ENCODE data around the gene PSME3IP1. TPM values are rescaled to one million over a fixed set of nuclear protein-coding genes. Genes with fewer than 3 reads are reported as not detected.

The PSME3IP1 gene
- total RNA-seq, 1 donor from 2014 or later: 79.8 TPM

DNA sequence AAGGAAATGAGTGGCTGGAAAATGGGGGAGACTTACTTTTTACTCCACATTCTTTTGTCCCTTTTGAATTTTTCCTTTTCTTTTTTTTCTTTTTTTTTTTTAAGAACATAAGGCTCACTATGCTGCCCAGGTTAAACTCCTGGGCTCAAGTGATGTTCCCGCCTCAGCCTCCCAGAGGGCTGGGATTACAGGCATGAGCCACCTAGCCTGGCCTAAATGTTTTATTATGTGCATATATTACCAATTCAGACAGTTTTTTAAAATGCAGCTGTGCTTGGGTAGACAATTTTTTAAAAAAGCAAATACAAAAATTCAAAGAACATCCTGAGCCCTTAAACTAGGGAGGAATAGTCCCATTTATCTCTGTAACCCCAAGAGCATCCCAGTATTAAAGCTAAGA lies 28.3 kb downstream of the PSME3IP1 start:
- peaks cover 10% of the 10 kb centered on the region for H3K4me1 ChIP-seq
- DNase-seq: no peak
- no peak overlapping the region for H3K27ac ChIP-seq
- no peak for ATAC-seq
- TF ChIP-seq, protein P1, sequence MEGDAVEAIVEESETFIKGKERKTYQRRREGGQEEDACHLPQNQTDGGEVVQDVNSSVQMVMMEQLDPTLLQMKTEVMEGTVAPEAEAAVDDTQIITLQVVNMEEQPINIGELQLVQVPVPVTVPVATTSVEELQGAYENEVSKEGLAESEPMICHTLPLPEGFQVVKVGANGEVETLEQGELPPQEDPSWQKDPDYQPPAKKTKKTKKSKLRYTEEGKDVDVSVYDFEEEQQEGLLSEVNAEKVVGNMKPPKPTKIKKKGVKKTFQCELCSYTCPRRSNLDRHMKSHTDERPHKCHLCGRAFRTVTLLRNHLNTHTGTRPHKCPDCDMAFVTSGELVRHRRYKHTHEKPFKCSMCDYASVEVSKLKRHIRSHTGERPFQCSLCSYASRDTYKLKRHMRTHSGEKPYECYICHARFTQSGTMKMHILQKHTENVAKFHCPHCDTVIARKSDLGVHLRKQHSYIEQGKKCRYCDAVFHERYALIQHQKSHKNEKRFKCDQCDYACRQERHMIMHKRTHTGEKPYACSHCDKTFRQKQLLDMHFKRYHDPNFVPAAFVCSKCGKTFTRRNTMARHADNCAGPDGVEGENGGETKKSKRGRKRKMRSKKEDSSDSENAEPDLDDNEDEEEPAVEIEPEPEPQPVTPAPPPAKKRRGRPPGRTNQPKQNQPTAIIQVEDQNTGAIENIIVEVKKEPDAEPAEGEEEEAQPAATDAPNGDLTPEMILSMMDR (IDR thresholded peaks at IDR 0.05): no peak
- no peak overlapping the region for H3K4me3 ChIP-seq
- no peaks in the 10 kb centered on the region for H3K9me3 ChIP-seq
- no peaks in the 10 kb centered on the region for H3K27me3 ChIP-seq (ENCODE audit: low read depth)
- intact Hi-C loops (cut with DNase I): no loop called here
- H3K36me3 ChIP-seq: peaks cover 96% of the 10 kb centered on the region

DNA sequence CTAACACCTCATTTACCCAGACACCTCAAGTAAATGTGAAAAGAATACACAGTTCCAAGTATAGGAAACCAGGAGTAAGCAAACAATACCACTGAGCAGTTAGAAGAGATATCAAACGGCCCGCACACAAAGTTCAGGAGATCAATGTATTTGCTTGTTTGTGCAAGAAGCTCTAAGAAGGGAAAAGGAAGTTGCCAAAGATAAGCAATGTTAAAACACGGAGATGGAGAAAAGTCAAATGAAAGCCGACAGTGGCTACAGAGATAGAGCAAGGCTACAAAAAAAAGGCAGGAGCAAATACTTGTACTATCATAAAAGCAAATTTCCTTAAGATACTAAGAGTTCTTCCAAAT lies 29.5 kb downstream of the PSME3IP1 start:
- intact Hi-C loops (cut with DNase I): no loop called here

DNA sequence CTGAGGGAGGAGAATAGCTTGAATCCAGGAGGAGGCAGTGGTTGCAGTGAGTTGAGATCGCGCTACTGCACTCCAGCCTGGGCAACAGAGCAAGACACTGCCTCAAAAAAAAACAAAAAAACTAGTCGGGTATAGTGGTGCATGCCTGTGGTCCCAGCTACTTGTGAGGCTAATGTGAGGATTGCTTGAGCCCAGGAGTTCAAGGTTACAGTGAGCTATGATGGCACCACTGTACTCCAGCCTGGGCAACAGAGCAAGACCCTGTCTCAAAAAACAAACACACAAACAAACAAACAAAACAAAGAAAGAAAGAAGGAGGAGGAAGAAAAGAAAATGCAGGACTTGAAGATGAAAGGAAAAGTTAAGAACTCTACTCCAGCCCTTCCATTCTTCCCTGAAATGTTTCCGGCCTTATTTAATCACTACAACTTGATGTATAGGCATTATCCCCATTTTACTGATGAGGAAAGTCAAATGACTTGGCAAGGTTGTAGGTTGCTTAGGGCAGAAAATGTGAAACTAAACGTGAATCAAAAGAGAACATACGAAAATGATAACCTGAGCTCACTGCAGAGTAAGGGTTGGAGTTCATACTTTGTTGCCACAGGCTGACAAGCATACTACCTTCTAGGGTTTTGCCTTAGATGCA lies 30.0 kb downstream of the PSME3IP1 start:
- intact Hi-C loops (cut with DNase I): no loop called here
- ATAC-seq: no peak
- H3K36me3 ChIP-seq: peaks cover 88% of the 10 kb centered on the region

More for the DNA sequence above, 29.5 kb downstream of the PSME3IP1 start:
- no peak for DNase-seq
- peaks cover 13% of the 10 kb centered on the region for H3K4me1 ChIP-seq
- TF ChIP-seq, protein P1 (IDR thresholded peaks at IDR 0.05): no peak
- no peak for ATAC-seq
- H3K4me3 ChIP-seq: no peak overlapping the region
- H3K36me3 ChIP-seq: peaks cover 93% of the 10 kb centered on the region
- H3K27ac ChIP-seq: no peak overlapping the region
- no peaks in the 10 kb centered on the region for H3K9me3 ChIP-seq
- no peaks in the 10 kb centered on the region for H3K27me3 ChIP-seq (ENCODE audit: low read depth)

GRCh38 chr16:57153841-57154240 lies 32.0 kb downstream of the PSME3IP1 start:
- TF ChIP-seq, protein P1 (IDR thresholded peaks at IDR 0.05): no peak
- peaks cover 70% of the 10 kb centered on the region for H3K36me3 ChIP-seq
- intact Hi-C loops (cut with DNase I): no loop called here

More for the DNA sequence above, 30.0 kb downstream of the PSME3IP1 start:
- no peaks in the 10 kb centered on the region for H3K9me3 ChIP-seq
- no peak for DNase-seq
- H3K27ac ChIP-seq: no peak overlapping the region
- no peaks in the 10 kb centered on the region for H3K27me3 ChIP-seq (ENCODE audit: low read depth)
- TF ChIP-seq, protein P1 (IDR thresholded peaks at IDR 0.05): no peak
- no peak overlapping the region for H3K4me3 ChIP-seq
- H3K4me1 ChIP-seq: peaks cover 16% of the 10 kb centered on the region

DNA sequence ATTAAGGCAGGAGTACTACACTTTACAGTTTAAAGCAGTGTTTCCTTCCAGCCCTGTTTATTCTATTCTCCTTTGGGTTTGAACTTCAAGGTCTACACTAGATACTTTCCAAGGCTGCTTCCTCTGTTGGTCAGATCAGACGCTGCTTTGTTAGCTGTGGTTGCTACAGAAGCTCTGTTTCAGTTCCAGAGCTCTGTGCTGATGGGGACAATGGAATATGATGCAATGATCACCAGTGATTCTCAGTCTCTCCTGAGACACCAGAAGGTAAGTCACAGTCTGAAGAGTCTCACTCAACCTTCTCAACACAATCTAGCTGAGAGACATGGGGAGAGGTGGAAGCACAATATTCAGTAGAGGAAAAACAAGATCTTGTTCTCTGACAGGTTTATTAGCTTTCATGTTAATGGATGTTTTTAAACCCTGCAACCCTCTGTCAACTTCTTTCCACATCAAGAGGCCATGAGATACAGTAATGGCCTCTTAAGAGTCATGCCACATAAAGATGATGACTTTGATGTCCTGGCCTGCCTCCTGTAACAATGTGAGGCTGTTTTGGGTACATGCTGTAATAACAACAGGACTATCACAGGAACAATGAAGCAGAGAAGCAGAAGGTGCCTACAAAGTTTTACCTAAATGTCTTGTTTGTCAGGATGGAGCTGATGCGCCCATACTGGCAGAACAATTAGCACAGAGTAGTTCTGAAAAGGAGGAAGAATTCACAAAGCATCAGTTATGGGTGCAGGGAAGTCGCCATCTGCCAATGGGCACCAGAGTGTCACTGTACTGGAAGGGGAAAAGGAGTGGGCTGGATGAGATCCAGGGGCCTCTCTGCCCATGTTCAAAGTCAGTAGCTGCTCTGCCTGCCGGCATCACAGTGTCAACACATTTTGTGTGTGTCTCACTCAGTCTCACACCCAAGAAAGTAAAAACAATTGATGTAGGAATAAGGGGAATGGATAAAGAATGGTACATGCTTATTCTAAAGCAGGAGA lies 33.4 kb downstream of the PSME3IP1 start:
- H3K9me3 ChIP-seq: no peaks in the 10 kb centered on the region
- H3K27ac ChIP-seq: no peak overlapping the region
- no peak for DNase-seq
- intact Hi-C loops (cut with DNase I): no loop called here
- no peak overlapping the region for H3K4me3 ChIP-seq
- H3K36me3 ChIP-seq: peaks cover 56% of the 10 kb centered on the region
- no peak for ATAC-seq
- no peaks in the 10 kb centered on the region for H3K27me3 ChIP-seq (ENCODE audit: low read depth)
- peaks cover 34% of the 10 kb centered on the region for H3K4me1 ChIP-seq
- TF ChIP-seq, protein P1 (IDR thresholded peaks at IDR 0.05): no peak

More at GRCh38 chr16:57153841-57154240, 32.0 kb downstream of the PSME3IP1 start:
- Histone ChIP-seq H3K4me3 (no peak overlapping the region), H3K27ac (no peak overlapping the region), H3K9me3 (no peaks in the 10 kb centered on the region), H3K27me3 (ENCODE audit: low read depth) (no peaks in the 10 kb centered on the region), H3K4me1 (peaks cover 25% of the 10 kb centered on the region)
- DNase-seq (no peak), ATAC-seq (no peak)

Data from lower lobe of right lung (tissue), 2 donors.